Tongue (tissue), 2 donors: Measurements from ENCODE around the gene FAM162B. TPM values are rescaled to one million over a fixed set of nuclear protein-coding genes. Genes with fewer than 3 reads are reported as not detected.
A peak's percentile ranks its signal among the peaks of the same experiment; 100 is the strongest.
"Not testable (repeated sequence)": the region's sequence is repeated elsewhere in the genome, so short reads cannot be mapped to it uniquely, and the experiment has no call there.

Source experiments
- DNase-seq: peaks from one replicate; pipeline ENCODE4 v3.0.0-alpha.2; 2015
- total RNA-seq: library from RNA; depleted of rRNA; stranded (reverse); fragments of >200 nt; gene quantifications from one replicate; pipeline ENCODE4 v1.2.3, GENCODE V29; 2014

Gene FAM162B
- 7.9 TPM for total RNA-seq

DNA sequence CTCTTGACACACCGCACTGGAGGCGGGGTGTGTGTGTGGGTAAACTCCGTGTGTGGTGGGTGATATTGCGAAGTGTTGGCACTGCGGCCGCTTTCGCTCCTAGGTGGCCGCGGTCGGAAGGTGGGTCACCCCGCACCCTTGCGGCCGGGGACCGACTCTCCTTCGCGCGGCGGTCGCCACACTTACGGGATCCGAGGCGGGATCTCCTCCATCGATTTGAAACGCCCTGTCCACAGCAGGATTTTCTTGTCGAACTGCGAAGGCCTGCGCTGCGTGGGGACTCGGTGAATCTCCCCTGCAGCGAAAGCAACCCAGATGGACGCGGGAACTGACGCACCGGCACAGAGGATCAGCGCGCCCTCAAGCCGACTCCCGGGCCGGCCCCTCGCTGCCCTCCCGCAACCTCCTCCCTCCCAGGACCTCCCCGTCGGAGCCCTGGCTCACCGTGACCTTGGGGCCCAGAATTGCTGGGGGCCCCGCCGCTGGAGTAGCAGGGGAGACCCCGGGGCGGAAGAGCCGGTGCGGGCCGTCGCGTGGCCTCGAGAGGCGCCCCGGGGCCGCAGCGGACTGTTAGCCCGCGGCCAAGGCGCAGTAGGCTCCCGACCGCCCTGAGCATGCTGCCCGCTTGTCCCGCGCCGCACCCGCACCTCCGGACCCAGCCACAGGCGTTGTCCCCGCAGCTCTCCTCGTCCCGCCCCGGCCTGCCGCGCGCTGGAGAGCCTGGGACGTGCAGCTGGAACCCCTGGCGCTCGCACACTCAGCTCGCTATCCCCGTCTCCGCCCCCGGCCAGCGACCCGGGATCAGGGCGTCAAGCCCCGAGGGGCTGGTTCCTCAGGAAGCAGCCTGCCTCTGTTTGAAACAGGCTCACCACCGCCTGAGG is at the start of gene FAM162B:
FAM162B (minus strand) TSS at position 759 of the 881 bp plus-strand sequence; CDS start at position 616, 143 bp downstream.
- DNase-seq = peak; percentile 40

DNA sequence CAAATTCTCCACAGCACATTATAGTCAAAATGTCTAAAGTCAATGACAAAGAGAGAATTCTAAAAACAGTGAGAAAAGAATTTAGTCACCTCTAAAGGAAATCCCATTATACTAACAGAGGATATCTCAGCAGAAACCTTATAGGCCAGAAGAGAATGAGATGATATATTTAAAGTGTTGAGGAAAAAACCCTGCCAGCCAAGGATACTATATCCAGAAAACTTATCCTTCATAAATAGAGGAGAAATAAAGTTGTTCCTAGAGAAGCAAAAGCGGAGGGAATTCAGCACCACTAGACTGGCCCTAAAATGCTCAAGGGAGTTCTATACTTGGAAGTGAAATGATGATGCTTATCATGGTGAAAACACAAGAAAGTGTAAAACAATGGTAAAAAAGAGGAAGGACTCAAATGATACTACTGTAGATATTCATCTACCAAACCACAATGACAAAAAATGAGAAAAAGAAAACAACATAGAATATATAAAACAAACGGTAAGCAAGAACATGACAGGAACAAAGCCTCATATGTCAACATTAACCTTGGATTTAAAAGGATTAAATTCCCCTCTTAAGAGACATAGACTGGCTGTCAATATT is 46.6 kb upstream of the FAM162B start:
- DNase-seq = no peak

DNA sequence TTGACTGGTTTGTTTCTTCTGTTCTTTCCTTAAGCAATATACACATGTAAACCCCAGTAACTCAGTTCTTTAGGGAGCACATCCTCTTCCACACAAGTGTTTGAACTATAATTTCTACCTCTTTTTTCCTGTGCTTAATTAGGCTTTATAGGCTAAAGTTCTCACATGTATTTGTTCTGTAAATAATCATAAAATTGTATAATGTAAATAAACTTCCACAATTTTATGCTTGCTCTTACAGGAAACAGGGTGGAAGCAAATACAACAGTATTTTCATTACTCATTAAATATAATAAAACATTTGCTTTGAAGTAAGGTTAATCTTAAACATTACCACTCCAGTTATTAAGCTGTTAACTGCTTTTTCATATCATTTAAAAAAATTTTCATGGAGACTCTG is 36.5 kb upstream of the FAM162B start:
- DNase-seq = no peak

DNA sequence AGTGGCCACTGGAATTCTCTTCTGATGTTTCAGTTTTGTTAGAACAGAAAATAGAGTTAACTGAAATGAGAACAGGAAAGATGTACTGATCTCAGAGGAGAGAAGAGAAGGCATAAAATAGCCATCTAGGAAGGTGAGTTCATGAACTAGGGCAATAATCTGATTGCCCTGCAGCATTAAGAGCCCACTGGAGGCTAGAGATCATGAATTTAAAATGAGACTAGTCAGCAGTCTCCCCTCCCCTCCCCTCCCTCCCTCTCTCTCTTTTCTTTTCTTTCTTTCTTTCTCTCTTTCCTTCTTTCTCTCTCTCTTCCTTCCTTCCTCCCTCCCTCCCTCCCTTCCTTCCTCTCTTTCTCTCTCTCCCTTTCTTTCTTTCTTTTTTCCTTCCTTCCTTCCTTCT is 34.4 kb upstream of the FAM162B start:
- no peak for DNase-seq

DNA sequence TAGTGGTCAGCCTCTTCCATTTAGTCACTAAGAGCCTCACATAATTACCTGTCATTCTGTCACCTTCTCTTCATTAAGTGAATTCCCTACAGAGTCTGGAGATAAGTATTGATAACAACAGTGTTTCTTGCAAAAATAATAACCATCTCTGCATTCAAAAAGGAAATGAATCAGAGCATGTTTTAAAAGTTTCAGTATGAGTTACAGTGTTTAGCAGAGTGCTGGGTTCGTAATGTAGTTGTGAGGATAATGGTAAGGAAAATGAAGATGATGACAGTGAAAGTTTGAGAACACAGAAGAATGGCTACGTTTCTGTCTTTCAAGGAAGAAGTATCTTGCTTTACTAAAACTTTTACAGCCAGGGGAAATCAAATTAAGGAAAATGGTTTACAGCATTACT is 32.1 kb upstream of the FAM162B start:
- DNase-seq = no peak

DNA sequence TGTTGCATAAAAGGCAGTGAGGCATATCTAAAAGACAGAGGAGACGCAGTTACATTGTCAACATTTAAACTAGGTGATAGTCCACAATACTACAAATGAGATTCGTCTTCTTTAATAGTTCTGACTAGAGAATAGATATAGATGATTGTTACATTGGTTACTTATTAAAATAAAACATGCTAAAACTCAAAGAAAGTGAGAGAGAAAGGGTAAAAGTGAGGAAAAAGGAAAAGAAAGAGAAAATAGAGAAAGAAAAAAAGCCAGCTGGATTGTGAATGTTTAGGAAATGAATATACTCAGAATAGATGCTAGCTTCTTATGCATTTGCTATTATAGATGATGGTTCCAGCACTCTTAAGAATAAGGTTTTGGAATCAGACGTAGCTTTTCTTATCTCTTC is 27.7 kb upstream of the FAM162B start:
- no peak for DNase-seq

DNA sequence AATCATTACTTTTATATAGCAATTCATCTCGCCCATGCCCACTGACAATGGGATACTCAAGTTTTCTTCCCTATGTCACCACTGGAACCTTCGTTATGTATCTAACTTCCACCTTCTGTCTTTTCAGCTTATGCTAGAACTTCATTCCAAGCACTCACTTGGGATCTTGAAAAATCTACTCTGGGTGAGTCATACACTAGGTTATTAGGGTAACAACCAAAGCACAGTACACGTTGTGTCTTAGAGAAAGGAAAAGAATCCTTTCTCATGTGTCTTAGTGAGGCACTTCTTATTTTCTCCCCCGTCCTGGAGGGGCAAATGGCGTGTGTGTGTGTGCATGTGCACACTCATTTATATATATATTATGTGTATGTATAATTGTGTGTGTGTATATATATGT is 18.3 kb upstream of the FAM162B start:
- no peak for DNase-seq

DNA sequence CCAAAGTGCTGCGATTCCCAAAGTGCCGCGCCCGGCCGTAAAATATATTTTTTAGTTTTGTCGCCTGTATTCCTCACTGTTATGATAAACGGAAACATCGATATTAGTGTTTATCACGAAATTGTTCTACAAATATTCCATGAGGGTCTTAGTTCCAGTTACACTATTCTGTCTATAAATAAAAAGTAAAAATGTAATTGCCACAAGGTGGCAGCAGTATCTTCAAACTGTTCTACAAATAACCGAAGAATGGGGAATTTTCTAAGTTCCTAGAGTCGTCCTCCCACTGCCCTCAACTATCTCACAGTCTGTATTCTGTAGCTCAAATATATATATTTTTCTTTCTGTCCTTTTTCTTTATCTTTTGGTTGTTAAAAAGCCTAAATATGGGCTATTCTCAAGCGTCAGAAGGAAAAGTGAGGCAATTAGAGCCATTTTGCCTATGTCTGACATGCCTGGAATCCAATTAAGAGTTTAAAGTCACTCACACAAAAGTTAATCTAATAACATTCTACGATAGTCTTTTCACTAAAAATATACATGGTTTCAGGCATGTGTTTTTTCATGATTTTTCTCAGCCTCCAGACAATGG is 14.2 kb upstream of the FAM162B start:
- peak; percentile 67 for DNase-seq

DNA sequence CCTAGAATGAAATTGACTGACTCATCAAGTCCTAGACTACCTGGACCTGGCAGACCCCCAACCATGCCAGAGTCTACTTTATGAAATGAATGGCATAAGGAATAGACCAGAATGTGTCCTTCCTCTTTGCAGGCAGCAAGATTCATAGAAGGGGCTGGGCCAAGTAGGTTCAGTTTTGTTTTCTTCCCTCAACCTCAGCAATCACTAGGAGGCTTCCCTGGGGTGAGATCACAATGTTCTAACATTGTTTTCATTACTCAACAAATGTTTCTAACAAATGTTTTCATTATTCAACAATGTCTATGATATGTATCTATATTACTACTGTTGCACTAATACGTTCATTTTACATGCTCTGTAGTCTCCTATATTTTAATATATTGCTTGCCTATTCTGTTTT is 8.4 kb upstream of the FAM162B start:
- DNase-seq = no peak

DNA sequence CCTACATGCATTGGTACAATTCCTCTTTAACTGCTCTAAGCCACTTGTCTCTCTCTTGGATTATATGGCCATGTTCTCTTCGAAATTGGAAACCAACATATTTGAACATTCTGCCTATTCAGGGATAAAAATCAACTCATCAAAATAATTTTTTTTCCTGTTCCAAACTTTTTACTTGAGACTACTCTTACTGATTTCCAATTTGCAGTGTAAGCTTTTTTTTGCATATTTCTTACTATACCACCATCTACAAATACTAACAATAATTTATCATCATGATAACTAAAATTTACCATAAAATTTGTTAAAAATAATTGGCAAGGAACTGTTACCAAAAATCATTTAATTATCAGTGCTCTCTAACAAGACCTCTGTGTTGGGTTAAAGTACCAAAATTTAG is 6.9 kb upstream of the FAM162B start:
- no peak for DNase-seq

DNA sequence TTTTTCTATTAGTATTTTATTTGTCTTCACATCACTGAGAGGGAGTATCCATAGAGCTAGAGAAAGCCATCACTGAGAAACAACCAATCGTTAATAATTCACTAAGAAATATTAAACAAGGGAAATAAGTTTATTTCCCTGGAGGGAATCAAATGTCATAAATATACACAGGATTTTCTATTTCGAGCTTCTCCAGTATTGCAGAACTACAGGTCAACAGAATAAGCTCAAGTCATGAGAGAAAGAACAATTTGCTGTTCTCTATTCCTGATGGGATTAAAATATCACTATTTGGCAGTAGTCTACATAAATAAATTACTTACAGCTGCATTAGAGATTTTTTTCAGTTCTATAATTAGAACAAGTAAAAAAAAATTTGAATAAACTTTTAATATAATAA is 2.2 kb upstream of the FAM162B start:
- peak; percentile 22 for DNase-seq

DNA sequence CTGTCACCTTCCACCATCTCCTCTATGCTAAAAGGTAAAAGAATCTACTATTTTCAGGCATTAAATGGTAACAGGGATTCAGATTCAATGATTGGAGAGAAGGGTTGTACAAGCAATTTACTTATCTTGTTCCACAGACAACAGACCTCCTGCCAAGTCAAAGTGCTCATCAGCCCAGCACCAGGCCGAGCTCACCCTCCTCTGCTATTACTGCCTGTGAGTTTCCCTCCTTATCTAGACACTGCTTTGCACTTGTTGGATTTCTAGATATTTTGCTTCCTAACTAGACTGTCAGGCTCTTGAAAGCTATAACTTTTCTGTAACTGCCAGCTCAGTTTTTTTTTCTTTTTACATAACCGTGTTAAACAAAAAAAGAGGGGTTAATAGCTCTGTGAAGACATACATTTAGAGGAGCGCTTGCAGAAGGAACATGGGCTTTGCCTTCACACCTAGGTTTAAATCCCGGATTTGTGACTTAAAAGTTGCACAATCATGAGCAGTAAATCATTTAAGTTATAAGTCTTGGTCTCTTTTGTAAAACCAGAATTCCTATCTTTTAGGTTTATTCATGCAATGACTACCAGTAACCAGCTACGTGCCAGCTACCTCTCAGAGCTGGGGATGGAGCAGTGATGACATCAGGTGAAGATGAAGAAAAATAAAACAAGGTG is 1.1 kb upstream of the FAM162B start:
- no peak for DNase-seq

DNA sequence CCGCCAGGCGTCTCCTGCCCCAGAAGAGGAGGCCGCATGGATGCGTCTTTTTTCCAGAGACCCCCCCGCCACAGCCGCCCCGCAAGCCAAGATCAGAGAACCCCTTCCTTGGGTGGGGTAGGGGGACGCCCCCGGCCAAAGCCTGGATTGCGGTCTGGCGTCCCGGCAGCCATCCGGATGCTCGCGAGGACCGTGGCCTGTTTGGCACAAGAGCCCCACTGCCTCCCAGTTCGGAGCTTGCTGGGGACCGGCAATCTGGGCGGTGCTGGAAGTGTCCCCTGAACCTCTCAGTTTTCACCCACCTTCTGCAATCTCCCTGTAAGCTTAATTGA is 924 bp downstream of the FAM162B start:
- peak; percentile 8 for DNase-seq

DNA sequence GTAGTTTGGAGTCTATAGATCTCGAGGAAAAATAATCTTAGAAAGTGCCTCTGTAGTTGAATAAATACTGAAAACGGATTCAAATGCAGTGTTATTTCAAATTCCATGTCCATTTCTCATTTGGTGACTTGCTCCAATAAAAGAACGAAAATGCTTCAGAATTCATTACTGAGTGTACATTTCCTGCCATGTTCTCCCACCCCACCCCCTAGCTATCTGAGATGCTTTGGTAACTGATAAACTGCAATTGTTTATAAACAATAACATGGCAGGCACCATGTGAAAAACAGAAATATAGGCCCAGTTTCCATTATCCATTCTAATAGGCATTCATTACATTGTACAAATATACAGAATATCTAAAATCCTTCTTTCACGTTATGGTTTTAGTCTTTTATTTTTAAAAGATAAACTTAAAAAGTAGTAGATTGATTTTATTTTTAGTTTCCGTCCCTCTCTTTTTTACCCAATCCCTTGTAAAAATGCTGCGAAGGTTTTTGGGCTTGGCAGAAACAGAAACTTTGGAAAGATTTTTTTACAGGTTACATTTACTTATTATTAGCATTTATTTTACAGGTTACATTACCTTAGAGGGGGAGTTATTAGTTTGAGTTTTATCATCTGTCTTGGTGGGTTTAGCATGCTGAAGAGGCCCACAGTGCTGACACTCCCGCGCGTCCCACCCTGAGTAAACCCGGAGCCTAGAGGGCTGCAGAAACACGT is 1.5 kb downstream of the FAM162B start:
- no peak for DNase-seq

DNA sequence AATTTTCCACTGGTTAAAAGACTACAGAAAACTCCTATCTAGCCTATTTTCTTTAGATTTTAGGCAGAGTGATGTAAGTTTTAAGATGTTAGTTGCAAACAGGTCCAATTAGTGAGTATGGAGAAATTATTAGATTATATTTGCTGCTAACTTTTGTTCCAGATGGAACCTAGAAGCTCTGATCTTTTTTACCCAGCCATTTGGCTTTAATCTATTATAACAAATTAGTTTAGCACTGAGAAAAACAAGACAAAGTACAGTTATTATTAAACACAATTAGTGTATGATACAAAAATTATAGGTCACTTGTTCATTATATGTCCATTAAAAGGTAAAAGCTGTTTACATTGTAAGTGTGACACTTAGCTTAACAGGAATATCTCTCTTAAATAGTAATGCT is 2.5 kb downstream of the FAM162B start:
- no peak for DNase-seq

DNA sequence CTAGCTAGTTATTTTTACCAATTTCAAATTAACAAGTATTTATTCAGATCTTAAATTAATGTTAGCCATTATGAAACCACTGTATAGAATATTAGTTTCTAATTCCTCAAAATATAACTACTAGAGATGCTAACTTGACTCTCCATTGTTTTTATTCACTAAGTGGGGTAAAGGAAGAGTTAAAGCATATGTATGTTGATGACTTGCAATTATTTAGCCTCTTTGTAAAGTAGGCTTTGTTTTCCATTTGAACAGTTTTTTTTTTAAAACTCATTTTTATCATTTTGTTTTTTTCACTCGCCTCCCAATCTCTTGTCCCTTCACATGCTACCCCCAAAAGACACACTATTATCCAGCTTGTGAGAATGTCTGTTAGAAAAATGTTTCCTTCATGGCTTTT is 3.3 kb downstream of the FAM162B start:
- DNase-seq = no peak

DNA sequence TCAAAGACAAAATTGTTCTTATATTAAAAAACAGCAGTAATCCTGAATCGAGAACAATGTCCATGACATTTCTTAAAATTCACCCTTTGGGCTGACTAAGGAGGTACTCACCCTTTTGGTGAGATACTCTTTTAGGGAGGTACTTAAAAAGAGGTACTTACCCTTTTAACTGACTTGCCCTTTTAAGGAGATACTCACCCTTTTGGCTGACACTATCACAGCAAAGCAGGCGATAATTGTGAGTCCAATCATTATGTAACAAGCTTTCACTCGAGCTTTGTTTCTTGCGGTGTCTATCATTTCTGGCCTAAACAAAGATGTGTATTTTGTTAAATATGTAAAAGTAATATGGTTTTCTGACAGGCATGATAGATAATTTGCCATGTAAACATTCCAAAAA is 3.7 kb downstream of the FAM162B start:
- DNase-seq = no peak

DNA sequence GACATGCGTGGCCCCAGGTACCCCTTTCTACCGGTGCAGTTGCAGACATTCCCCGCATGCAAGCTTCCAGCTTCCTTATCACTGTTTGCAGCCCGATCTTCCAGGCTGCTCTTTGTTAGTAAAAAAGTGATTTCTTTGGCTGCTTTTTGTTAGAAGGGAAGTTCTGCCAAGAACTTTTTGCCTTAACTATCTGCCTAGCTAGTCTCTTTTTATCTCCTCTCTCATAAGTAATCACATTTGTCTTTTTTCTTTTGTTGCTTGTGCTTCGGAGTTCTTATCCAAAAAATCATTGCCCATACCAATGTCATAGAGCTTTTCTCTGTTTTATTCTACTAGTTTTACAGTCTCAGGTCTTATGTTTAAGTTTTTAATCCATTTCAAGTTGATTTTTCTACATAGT is 20.3 kb downstream of the FAM162B start:
- no peak for DNase-seq

DNA sequence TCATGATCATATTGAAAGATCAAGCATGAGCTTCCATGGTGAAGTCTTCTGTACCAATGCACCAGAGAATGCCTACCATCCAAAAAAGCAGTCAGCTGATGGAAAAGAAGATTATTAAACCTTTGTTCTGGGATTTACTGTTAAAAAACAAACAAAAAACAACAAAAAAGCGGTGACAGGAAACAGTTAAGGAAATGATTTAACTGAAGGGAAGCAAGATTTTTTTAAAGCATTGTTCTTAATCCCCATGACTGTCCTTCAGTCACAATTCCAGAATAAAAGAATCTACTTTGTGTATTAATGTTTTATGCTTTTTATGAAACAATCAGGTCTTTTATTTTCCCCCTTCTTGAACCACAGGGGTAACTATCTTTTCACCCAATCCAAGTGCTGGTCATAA is 23.9 kb downstream of the FAM162B start:
- no peak for DNase-seq

DNA sequence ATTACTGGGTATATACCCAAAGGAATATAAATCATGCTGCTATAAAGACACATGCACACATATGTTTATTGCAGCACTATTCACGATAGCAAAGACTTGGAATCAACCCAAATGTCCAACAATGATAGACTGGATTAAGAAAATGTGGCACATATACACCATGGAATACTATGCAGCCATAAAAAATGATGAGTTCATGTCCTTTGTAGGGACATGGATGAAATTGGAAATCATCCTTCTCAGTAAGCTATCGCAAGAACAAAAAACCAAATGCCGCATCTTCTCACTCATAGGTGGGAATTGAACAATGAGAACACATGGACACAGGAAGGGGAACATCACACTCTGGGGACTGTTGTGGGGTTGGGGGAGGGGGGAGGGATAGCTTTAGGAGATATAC is 25.0 kb downstream of the FAM162B start:
- not testable (repeated sequence) for DNase-seq

DNA sequence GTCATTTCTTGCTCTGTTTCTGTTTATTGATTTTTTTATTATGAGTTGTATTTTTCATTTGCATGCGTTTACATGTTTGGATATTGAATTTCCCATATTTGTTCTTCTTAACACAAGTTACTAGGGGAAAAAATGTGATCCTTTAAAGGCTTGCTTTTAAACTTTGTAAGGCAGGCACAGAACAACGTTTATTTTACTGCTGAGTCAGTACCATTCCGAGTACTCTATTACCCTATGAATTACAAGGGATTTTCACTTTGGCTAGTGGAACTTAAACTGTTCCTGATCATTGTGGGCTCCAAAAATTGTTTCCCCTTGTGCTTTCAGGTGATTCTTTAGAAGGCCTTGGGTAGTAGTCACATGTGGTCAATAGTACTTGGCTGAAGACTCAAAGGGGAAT is 28.5 kb downstream of the FAM162B start:
- DNase-seq = no peak

DNA sequence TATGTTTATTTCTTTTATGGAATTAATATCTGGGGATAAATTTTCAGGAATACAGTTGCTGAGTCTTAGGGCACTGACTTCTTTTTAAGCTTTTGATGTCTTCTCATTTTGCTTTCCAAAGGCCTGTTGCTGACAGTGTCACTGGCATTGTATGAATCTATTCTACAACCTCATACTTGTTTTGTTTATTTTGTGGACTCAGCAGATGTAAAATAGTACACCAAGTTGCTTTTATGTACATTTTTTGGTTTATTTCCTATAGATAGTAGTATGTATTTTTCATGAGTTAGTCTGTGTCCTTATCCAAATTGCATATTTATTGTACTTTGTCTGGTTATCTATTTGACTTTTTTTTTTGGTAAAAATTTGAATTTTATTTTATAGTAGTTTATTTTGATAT is 35.0 kb downstream of the FAM162B start:
- no peak for DNase-seq

DNA sequence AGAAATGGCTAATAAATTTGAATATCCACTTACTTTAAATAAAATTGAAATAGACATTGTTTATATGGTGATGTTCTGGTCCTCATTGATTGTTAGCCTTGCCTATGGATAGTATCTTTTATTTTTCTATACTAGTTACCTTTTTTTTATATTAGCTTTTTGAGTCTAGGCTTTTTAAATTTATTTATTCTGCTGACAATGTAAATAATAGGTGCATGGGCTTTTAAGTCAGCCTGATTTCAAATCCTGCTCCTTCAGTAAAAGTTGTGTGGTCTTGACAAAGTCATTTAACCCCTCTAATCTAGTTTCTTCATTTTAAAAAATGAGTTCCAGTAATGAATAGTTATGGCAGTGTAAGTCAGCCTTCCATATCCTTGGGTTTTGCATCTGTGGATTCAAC is 38.6 kb downstream of the FAM162B start:
- no peak for DNase-seq
